DOHH2 (cell line): ENCODE measurements around the gene KLK14.

Experiments used
- H3F3A ChIP-seq: fragments of 200-600 bp; sonication (generic), shearing (Covaris generic); 2 replicates; pipeline ENCODE4 v1.6.0; 2016; ENCODE audit warnings: antibody characterized with exemption, mild to moderate bottlenecking; ENCODE audit not compliant: control insufficient read depth, insufficient read depth
- H3K27ac ChIP-seq: fragments of 200-600 bp; sonication (generic); 2 replicates; pipeline ENCODE4 v1.5.1; 2014; ENCODE audit warnings: low read depth, mild to moderate bottlenecking, low read length, moderate library complexity
- H3K27me3 ChIP-seq: fragments of 200-600 bp; sonication (generic); 2 replicates; pipeline ENCODE4 v1.6.1; 2014; ENCODE audit warnings: mild to moderate bottlenecking, low read length, mixed read lengths; ENCODE audit not compliant: control insufficient read depth
- H3K36me3 ChIP-seq: fragments of 200-600 bp; sonication (generic); 2 replicates; pipeline ENCODE4 v1.6.1; 2014; ENCODE audit warnings: mild to moderate bottlenecking, low read length, moderate library complexity, mixed read lengths; ENCODE audit not compliant: control insufficient read depth
- H3K4me1 ChIP-seq: fragments of 200-600 bp; sonication (generic); 2 replicates; pipeline ENCODE4 v1.6.1; 2014; ENCODE audit warnings: mild to moderate bottlenecking, low read length, mixed read lengths; ENCODE audit not compliant: control insufficient read depth
- H3K4me2 ChIP-seq: fragments of 200-600 bp; sonication (generic); 2 replicates; pipeline ENCODE4 v1.6.0; 2014; ENCODE audit warnings: mild to moderate bottlenecking, low read length, moderate library complexity
- H3K4me3 ChIP-seq: fragments of 200-600 bp; sonication (generic); 2 replicates; pipeline ENCODE4 v1.5.1; 2014; ENCODE audit warnings: mild to moderate bottlenecking, low read length, mixed read lengths
- H3K79me2 ChIP-seq: fragments of 200-600 bp; sonication (generic); 2 replicates; pipeline ENCODE4 v1.6.1; 2014; ENCODE audit warnings: mild to moderate bottlenecking, low read length, mixed read lengths; ENCODE audit not compliant: control insufficient read depth
- H3K9me2 ChIP-seq: fragments of 200-600 bp; sonication (generic); replicated peaks from 2 replicates; pipeline ENCODE4 v1.6.1; 2014; ENCODE audit warnings: mild to moderate bottlenecking, low read length, mixed read lengths; ENCODE audit not compliant: control insufficient read depth
- H3K9me3 ChIP-seq: fragments of 200-600 bp; sonication (generic); 2 replicates; pipeline ENCODE4 v1.6.1; 2014; ENCODE audit warnings: antibody characterized with exemption, low read length, mixed read lengths; ENCODE audit not compliant: control insufficient read depth, insufficient read depth
- H4K20me1 ChIP-seq: fragments of 200-600 bp; sonication (generic); 2 replicates; pipeline ENCODE4 v1.6.0; 2014; ENCODE audit warnings: low read depth, mild to moderate bottlenecking, antibody characterized with exemption, low read length, moderate library complexity; ENCODE audit not compliant: control insufficient read depth, insufficient read depth
- CTCF ChIP-seq: fragments of 200-600 bp; sonication (generic); IDR thresholded peaks from one replicate; pipeline ENCODE4 v1.5.1; 2014; ENCODE audit warnings: antibody characterized with exemption, mild to moderate bottlenecking, low read depth, low read length; ENCODE audit not compliant: poor library complexity, severe bottlenecking
- EZH2phosphoT487 ChIP-seq: fragments of 200-600 bp; sonication (generic); IDR thresholded peaks from 2 replicates; pipeline ENCODE4 v1.6.1; 2017; ENCODE audit warnings: borderline replicate concordance, mild to moderate bottlenecking, antibody characterized with exemption, low read length, moderate library complexity, mixed read lengths

Gene KLK14

GRCh38 chr19:51108066-51108804 lies 25.5 kb upstream of the KLK14 start, which contains the start of gene CTU1:
Gene CTU1, minus strand, starts transcription at chr19:51108409. Its CDS starts 3,840 bp downstream, at chr19:51104569.
- Histone ChIP-seq H3K27ac (peak within 1 kb of the TSS; percentile 30; the same call in 1 of the 2 replicates), H4K20me1 (no peaks in the 10 kb centered on the region), H3K4me1 (peaks cover 24% of the 10 kb centered on the region), H3K4me2 (peak within 1 kb of the TSS; percentile 79), H3K27me3 (peaks cover 7% of the 10 kb centered on the region), H3K4me3 (peak within 1 kb of the TSS; percentile 95), H3K9me3 (no peaks in the 10 kb centered on the region), H3F3A (no peaks in the 10 kb centered on the region), H3K79me2 (peaks cover 36% of the 10 kb centered on the region), H3K9me2 (no peaks in the 10 kb centered on the region), H3K36me3 (peaks cover 30% of the 10 kb centered on the region)
- TF ChIP-seq CTCF, result no peak
- TF ChIP-seq EZH2phosphoT487, result no peak

GRCh38 chr19:51107406-51108065 lies 24.8 kb upstream of the KLK14 start:
- Histone ChIP-seq H3K4me2 (peak overlapping the region; percentile 65), H3K27me3 (peaks cover 3% of the 10 kb centered on the region), H3K27ac (peak overlapping the region; percentile 30; the same call in 1 of the 2 replicates), H3K4me1 (peaks cover 18% of the 10 kb centered on the region), H3K36me3 (peaks cover 37% of the 10 kb centered on the region), H3K4me3 (peak overlapping the region; percentile 95), H4K20me1 (no peaks in the 10 kb centered on the region), H3F3A (no peaks in the 10 kb centered on the region), H3K9me3 (no peaks in the 10 kb centered on the region), H3K79me2 (peaks cover 39% of the 10 kb centered on the region), H3K9me2 (no peaks in the 10 kb centered on the region)
- TF ChIP-seq EZH2phosphoT487, result no peak
- peak; percentile 41 for TF ChIP-seq CTCF

- no peak overlapping the region for H3K4me2 ChIP-seq
- H3K36me3 ChIP-seq, result peaks cover 52% of the 10 kb centered on the region
- TF ChIP-seq CTCF (no peak), EZH2phosphoT487 (no peak)
- peaks cover 47% of the 10 kb centered on the region for H3K79me2 ChIP-seq
- no peaks in the 10 kb centered on the region for H3K9me3 ChIP-seq
- no peaks in the 10 kb centered on the region for H3K9me2 ChIP-seq
- peaks cover 14% of the 10 kb centered on the region for H3K4me1 ChIP-seq
- H3F3A ChIP-seq, result no peaks in the 10 kb centered on the region
- no peaks in the 10 kb centered on the region for H4K20me1 ChIP-seq
- no peak overlapping the region for H3K4me3 ChIP-seq
- H3K27me3 ChIP-seq, result no peaks in the 10 kb centered on the region
- no peak overlapping the region for H3K27ac ChIP-seq
These were observed 21.2 kb upstream of the KLK14 start for GRCh38 chr19:51103926-51104341.
